A172 (cell line): Measurements from ENCODE around the gene NELL1. TPM values are rescaled to one million over a fixed set of nuclear protein-coding genes. Genes with fewer than 3 reads are reported as not detected.
"Not testable (repeated sequence)": the region's sequence is repeated elsewhere in the genome, so short reads cannot be mapped to it uniquely, and the experiment has no call there.

ENCODE experiments used
- DNase-seq: peaks from one replicate; pipeline ENCODE4 v3.0.0-alpha.2; 2015; ENCODE audit warnings: low spot score
- total RNA-seq: library from RNA; depleted of rRNA; stranded (reverse); fragments of >200 nt; shearing (Covaris generic); gene quantifications from 2 replicates; pipeline ENCODE4 v1.2.3, GENCODE V29; 2014

Gene NELL1
- total RNA-seq, 1 experiment from 2014 or later = not detected

- DNase-seq = no peak
Observed at GRCh38 chr11:20762980-20763379, 93.6 kb downstream of the NELL1 start.

- no peak for DNase-seq
Observed at GRCh38 chr11:20770414-20770946, 101.1 kb downstream of the NELL1 start.

GRCh38 chr11:20771026-20771425 is 101.6 kb downstream of the NELL1 start:
- DNase-seq = no peak

GRCh38 chr11:20771681-20772080 is 102.3 kb downstream of the NELL1 start:
- no peak for DNase-seq

- no peak for DNase-seq
Observed at GRCh38 chr11:20775331-20775730, 105.9 kb downstream of the NELL1 start.

- no peak for DNase-seq
Observed at GRCh38 chr11:20782775-20783174, 113.4 kb downstream of the NELL1 start.

- no peak for DNase-seq
Observed at GRCh38 chr11:20783220-20783619, 113.8 kb downstream of the NELL1 start.

GRCh38 chr11:20790622-20791021 is 121.2 kb downstream of the NELL1 start:
- DNase-seq = no peak

GRCh38 chr11:20795005-20795404 is 125.6 kb downstream of the NELL1 start:
- no peak for DNase-seq

GRCh38 chr11:20808328-20808727 is 138.9 kb downstream of the NELL1 start:
- no peak for DNase-seq

GRCh38 chr11:20821046-20821445 is 151.7 kb downstream of the NELL1 start:
- no peak for DNase-seq

GRCh38 chr11:20821470-20821869 is 152.1 kb downstream of the NELL1 start:
- no peak for DNase-seq

GRCh38 chr11:20824773-20825172 is 155.4 kb downstream of the NELL1 start:
- no peak for DNase-seq

GRCh38 chr11:20835561-20835960 is 166.2 kb downstream of the NELL1 start:
- DNase-seq = no peak

- DNase-seq = no peak
Observed at GRCh38 chr11:20839231-20839630, 169.8 kb downstream of the NELL1 start.

- no peak for DNase-seq
Observed at GRCh38 chr11:20840341-20840740, 171.0 kb downstream of the NELL1 start.

- no peak for DNase-seq
Observed at GRCh38 chr11:20844216-20844615, 174.8 kb downstream of the NELL1 start.

GRCh38 chr11:20844630-20845029 is 175.2 kb downstream of the NELL1 start:
- no peak for DNase-seq

GRCh38 chr11:20854215-20854955 is 185.0 kb downstream of the NELL1 start:
- DNase-seq = no peak

GRCh38 chr11:20861322-20861721 is 191.9 kb downstream of the NELL1 start:
- no peak for DNase-seq

GRCh38 chr11:20862263-20862662 is 192.9 kb downstream of the NELL1 start:
- DNase-seq = not testable (repeated sequence)

- DNase-seq = no peak
Observed at GRCh38 chr11:20864628-20865027, 195.2 kb downstream of the NELL1 start.

- no peak for DNase-seq
Observed at GRCh38 chr11:20865161-20865560, 195.8 kb downstream of the NELL1 start.

GRCh38 chr11:20869123-20869522 is 199.7 kb downstream of the NELL1 start:
- DNase-seq = no peak
